Lower leg skin (tissue), 4 donors: ENCODE measurements around the gene CFAP54. TPM values are rescaled to one million over a fixed set of nuclear protein-coding genes. Genes with fewer than 3 reads are reported as not detected.

Source experiments
- DNase-seq, 2 donors: peaks; one replicate each; pipeline ENCODE4 v3.0.0-alpha.2; 2019; ENCODE audit warnings: low spot score in 2 of 2
- H3K4me3 ChIP-seq: fragments of 200-600 bp; sonication (generic); 2 replicates; pipeline ENCODE4 v1.5.1; 2017; ENCODE audit warnings: mild to moderate bottlenecking, low read depth; ENCODE audit not compliant: poor library complexity, severe bottlenecking
- CTCF ChIP-seq, 3 donors: fragments of 450-650 bp; IDR thresholded peaks; one replicate each; pipeline ENCODE4 v1.5.1; 2016; ENCODE audit warnings: antibody characterized with exemption in 3 of 3, mild to moderate bottlenecking in 3 of 3, moderate library complexity in 2 of 3
- POLR2A ChIP-seq, 2 donors: fragments of 450-650 bp; IDR thresholded peaks; one replicate each; pipeline ENCODE4 v1.6.1; 2016 to 2017; ENCODE audit warnings: antibody characterized with exemption in 2 of 2, mild to moderate bottlenecking in 1 of 2, moderate library complexity in 1 of 2
- WGBS, 2 donors: methylation state at CpG; one replicate each; pipeline ENCODE4 v1.1.5; 2018; 5-methylcytosine and 5-hydroxymethylcytosine counted together
- intact Hi-C: fragments of 100-400 bp; cut with DNase I; formaldehyde crosslinking; loops from one replicate; pipeline ENCODE4 v1.15.0; 2023; ENCODE audit warnings: low total_unique reads
- total RNA-seq, 4 donors: library from RNA; depleted of rRNA; stranded (reverse); fragments of >200 nt; gene quantifications; one replicate each; pipeline ENCODE4 v1.1.0, GENCODE V29; 2016

CFAP54 gene
- total RNA-seq, 4 donors from 2014 or later, result 0.04 to 0.59 TPM; not detected in 2

GRCh38 chr12:96769400-96769799, 280.0 kb downstream of the CFAP54 start:
- 79 to 82% methylated on average over 7 of the region's 7 CpGs for WGBS, 2 donors
- intact Hi-C loops, result no loop called here
- no peak for TF ChIP-seq POLR2A (IDR thresholded peaks at IDR 0.05)
- no peak overlapping the region for H3K4me3 ChIP-seq
- DNase-seq, result no peak

- 72 to 75% methylated on average over 3 of the region's 3 CpGs for WGBS, 2 donors
- intact Hi-C loops, result no loop called here
- TF ChIP-seq CTCF (IDR thresholded peaks at IDR 0.05) (no peak), POLR2A (IDR thresholded peaks at IDR 0.05) (no peak)
- DNase-seq, result no peak
- no peak overlapping the region for H3K4me3 ChIP-seq
Observed at GRCh38 chr12:96770219-96771102, 281.1 kb downstream of the CFAP54 start.

- intact Hi-C loops, result no loop called here
- TF ChIP-seq CTCF (IDR thresholded peaks at IDR 0.05), result no peak
- TF ChIP-seq POLR2A (IDR thresholded peaks at IDR 0.05), result no peak
- no peak for DNase-seq
- H3K4me3 ChIP-seq, result no peak overlapping the region
- 98 to 100% methylated on average over 2 of the region's 2 CpGs for WGBS, 2 donors
Observed at GRCh38 chr12:96773031-96773430, 283.7 kb downstream of the CFAP54 start.

- WGBS, 2 donors, result 79 to 90% methylated on average over 9 of the region's 9 CpGs
- intact Hi-C loops, result no loop called here
- no peak for DNase-seq
- H3K4me3 ChIP-seq, result no peak overlapping the region
- TF ChIP-seq CTCF (IDR thresholded peaks at IDR 0.05), result no peak
- no peak for TF ChIP-seq POLR2A (IDR thresholded peaks at IDR 0.05)
Observed at GRCh38 chr12:96774496-96775256, 285.3 kb downstream of the CFAP54 start.

- no peak for DNase-seq
Observed at GRCh38 chr12:96776908-96777307, 287.5 kb downstream of the CFAP54 start.

More at GRCh38 chr12:96776908-96777307, 287.5 kb downstream of the CFAP54 start:
- intact Hi-C loops, result no loop called here
- H3K4me3 ChIP-seq, result no peak overlapping the region
- 85 to 87% methylated on average over 2 of the region's 2 CpGs for WGBS, 2 donors
- TF ChIP-seq CTCF (IDR thresholded peaks at IDR 0.05) (no peak), POLR2A (IDR thresholded peaks at IDR 0.05) (no peak)
